H1 (cell line): ENCODE measurements around the gene UMPS. TPM values are rescaled to one million over a fixed set of nuclear protein-coding genes. Genes with fewer than 3 reads are reported as not detected.

Source experiments
- CTCF ChIA-PET: fragments of 300-600 bp; sonication (Branson Sonifier 250); formaldehyde crosslinking; loops from one replicate; lab custom pipeline; 2021; ENCODE audit not compliant: partially characterized antibody; lab: Charles Lee
- POLR2A ChIA-PET: fragments of 300-600 bp; sonication (Branson Sonifier 250); formaldehyde crosslinking; loops from one replicate; lab custom pipeline; 2021; ENCODE audit warnings: inconsistent platforms; ENCODE audit not compliant: partially characterized antibody; lab: Charles Lee
- DNase-seq, 2 experiments: peaks; one replicate each; pipeline versions ENCODE4 v3.0.0 to v3.0.0-alpha.2; 2010 to 2022; ENCODE audit warnings: low spot score in 2 of 2, low read depth in 1 of 2, mixed read lengths in 1 of 2
- FAIRE-seq: peaks from 2 replicates; lab custom pipeline; 2011; peaks lifted over from hg19 to GRCh38; lab: Jason Lieb, UNC
- H2AFZ ChIP-seq: 2 replicates; pipeline ENCODE4 v1.8.1; 2012; ENCODE audit warnings: low read length, inconsistent platforms
- H2AK5ac ChIP-seq: 2 replicates; pipeline ENCODE4 v1.6.1; 2013; ENCODE audit warnings: low read depth, low read length
- H2BK120ac ChIP-seq: replicated peaks from 2 replicates; pipeline ENCODE3; 2013; ENCODE audit warnings: low read depth, low read length, inconsistent platforms
- H2BK12ac ChIP-seq: 2 replicates; pipeline ENCODE4 v1.6.1; 2013; ENCODE audit warnings: low read depth, low read length
- H2BK15ac ChIP-seq: 2 replicates; pipeline ENCODE4 v1.6.1; 2013; ENCODE audit warnings: low read length
- H2BK20ac ChIP-seq: 2 replicates; pipeline ENCODE4 v1.6.1; 2013; ENCODE audit warnings: low read length
- H2BK5ac ChIP-seq: 2 replicates; pipeline ENCODE4 v1.6.1; 2013; ENCODE audit warnings: low read depth, low read length
- H3K14ac ChIP-seq: 2 replicates; pipeline ENCODE4 v1.6.1; 2013; ENCODE audit warnings: inconsistent platforms; ENCODE audit not compliant: insufficient read length
- H3K18ac ChIP-seq: 2 replicates; pipeline ENCODE4 v1.6.1; 2013; ENCODE audit warnings: low read length; ENCODE audit errors: extremely low read depth
- H3K23ac ChIP-seq: 2 replicates; pipeline ENCODE4 v1.6.1; 2013; ENCODE audit warnings: inconsistent platforms; ENCODE audit not compliant: insufficient read length
- H3K23me2 ChIP-seq: 2 replicates; pipeline ENCODE4 v1.6.1; 2013; ENCODE audit warnings: low read depth, low read length
- H3K27ac ChIP-seq: 2 replicates; pipeline ENCODE4 v1.6.1; 2011; ENCODE audit warnings: low read depth, low read length, inconsistent platforms
- H3K27me3 ChIP-seq, 4 experiments: replicated peaks in 1 of 4; 1 replicate in 1 of 4; 2 replicates in 3 of 4; pipeline versions ENCODE4 v1.6.1 to v1.8.1; 2011 to 2013; ENCODE audit warnings: low read length in 3 of 4, mild to moderate bottlenecking in 3 of 4, inconsistent platforms in 2 of 4, mixed read lengths in 2 of 4, moderate library complexity in 1 of 4; ENCODE audit not compliant: control insufficient read depth in 3 of 4, insufficient read depth in 3 of 4; ENCODE audit errors: extremely low read depth in 1 of 4
- H3K36me3 ChIP-seq, 4 experiments: 2 replicates each; pipeline versions ENCODE4 v1.6.1 to v1.8.1; 2011 to 2013; ENCODE audit warnings: mild to moderate bottlenecking in 4 of 4, low read length in 3 of 4, moderate library complexity in 2 of 4, control low read depth in 1 of 4, inconsistent platforms in 1 of 4; ENCODE audit not compliant: insufficient read depth in 4 of 4, control insufficient read depth in 2 of 4
- H3K4ac ChIP-seq: replicated peaks from 2 replicates; pipeline ENCODE3; 2013; ENCODE audit warnings: low read length, low read depth, mixed read lengths, inconsistent platforms; ENCODE audit not compliant: insufficient read length
- H3K4me1 ChIP-seq, 4 experiments: replicated peaks in 1 of 4; 1 replicate in 1 of 4; 2 replicates in 3 of 4; pipeline versions ENCODE4 v1.6.1 to v1.8.1; 2011 to 2013; ENCODE audit warnings: low read length in 3 of 4, inconsistent platforms in 2 of 4, mixed read lengths in 1 of 4; ENCODE audit not compliant: insufficient read depth in 4 of 4, control insufficient read depth in 3 of 4
- H3K4me2 ChIP-seq, 2 experiments: 2 replicates each; pipeline versions ENCODE4 v1.6.1 to v1.8.1; 2011 to 2013; ENCODE audit warnings: low read depth in 2 of 2, low read length in 2 of 2, control low read depth in 1 of 2, inconsistent platforms in 1 of 2, mild to moderate bottlenecking in 1 of 2; ENCODE audit not compliant: insufficient read depth in 1 of 2
- H3K4me3 ChIP-seq, 4 experiments: fragments of 200-600, 300-600 bp in 1 of 4; sonication (generic), shearing (Covaris generic), sonication (Bioruptor Twin) in 1 of 4; 2 replicates each; pipeline versions ENCODE4 v1.5.1 to v1.8.1; 2011 to 2016; ENCODE audit warnings: low read length in 4 of 4, low read depth in 3 of 4, control low read depth in 2 of 4, inconsistent platforms in 2 of 4, mild to moderate bottlenecking in 2 of 4, mixed read lengths in 1 of 4, moderate library complexity in 1 of 4; ENCODE audit not compliant: insufficient read depth in 2 of 4; ENCODE audit errors: extremely low read depth in 1 of 4
- H3K56ac ChIP-seq: replicated peaks from 2 replicates; pipeline ENCODE3; 2013; ENCODE audit warnings: low read depth, mild to moderate bottlenecking, mixed read lengths, low read length, inconsistent platforms; ENCODE audit not compliant: insufficient read length
- H3K79me1 ChIP-seq: 2 replicates; pipeline ENCODE4 v1.6.1; 2013; ENCODE audit warnings: low read depth, low read length, control low read depth
- H3K79me2 ChIP-seq, 2 experiments: 2 replicates each; pipeline versions ENCODE4 v1.6.1 to v1.8.1; 2012 to 2013; ENCODE audit warnings: low read length in 2 of 2, mild to moderate bottlenecking in 2 of 2, inconsistent platforms in 1 of 2; ENCODE audit not compliant: insufficient read depth in 2 of 2, control insufficient read depth in 1 of 2
- H3K9ac ChIP-seq, 4 experiments: replicated peaks in 1 of 4; 1 replicate in 1 of 4; 2 replicates in 3 of 4; pipeline versions ENCODE4 v1.6.1 to v1.8.1; 2011 to 2013; ENCODE audit warnings: low read depth in 3 of 4, low read length in 3 of 4, control low read depth in 2 of 4, mild to moderate bottlenecking in 2 of 4, moderate library complexity in 2 of 4, inconsistent platforms in 1 of 4; ENCODE audit errors: extremely low read depth in 1 of 4
- H3K9me3 ChIP-seq, 2 experiments: 2 replicates each; pipeline versions ENCODE4 v1.6.1 to v1.8.1; 2012 to 2013; ENCODE audit warnings: mild to moderate bottlenecking in 2 of 2, moderate library complexity in 2 of 2, control low read depth in 1 of 2, inconsistent platforms in 1 of 2, low read depth in 1 of 2, low read length in 1 of 2, mixed read lengths in 1 of 2; ENCODE audit not compliant: insufficient read depth in 2 of 2
- H4K20me1 ChIP-seq, 2 experiments: replicated peaks in 1 of 2; 2 replicates each; pipeline versions ENCODE3 to v1.8.1; 2011 to 2013; ENCODE audit warnings: inconsistent platforms in 2 of 2, low read length in 2 of 2, mild to moderate bottlenecking in 1 of 2; ENCODE audit not compliant: insufficient read depth in 2 of 2, control insufficient read depth in 1 of 2
- H4K5ac ChIP-seq: 2 replicates; pipeline ENCODE4 v1.6.1; 2013; ENCODE audit warnings: low read length, low read depth, mixed read lengths, inconsistent platforms; ENCODE audit not compliant: insufficient read length
- H4K8ac ChIP-seq: 2 replicates; pipeline ENCODE4 v1.8.0; 2013; ENCODE audit warnings: mild to moderate bottlenecking, moderate library complexity, low read length, inconsistent platforms; ENCODE audit not compliant: insufficient read depth; ENCODE audit errors: extremely low read depth
- H4K91ac ChIP-seq: replicated peaks from 2 replicates; pipeline ENCODE3; 2013; ENCODE audit warnings: low read length, mixed read lengths, inconsistent platforms; ENCODE audit not compliant: insufficient read length
- ASH2L ChIP-seq: fragments of 200-600, 300-600 bp; sonication (generic); IDR thresholded peaks from one replicate; pipeline ENCODE4 v1.7.1; 2017; ENCODE audit warnings: low read length
- ATF3 ChIP-seq: IDR thresholded peaks from 2 replicates; pipeline ENCODE4 v1.6.1; 2011; ENCODE audit warnings: low read depth, mild to moderate bottlenecking, low read length; ENCODE audit not compliant: insufficient read depth
- BRCA1 ChIP-seq: IDR thresholded peaks from 2 replicates; pipeline ENCODE4 v1.6.1; 2012; ENCODE audit warnings: low read depth, low read length, improper control_type of control experiment
- GABPA ChIP-seq: IDR thresholded peaks from 2 replicates; pipeline ENCODE4 v1.6.1; 2011; ENCODE audit warnings: mild to moderate bottlenecking, low read length, moderate library complexity, borderline replicate concordance; ENCODE audit not compliant: insufficient read depth
- JUND ChIP-seq: IDR thresholded peaks from 2 replicates; pipeline ENCODE4 v1.6.1; 2011; ENCODE audit warnings: mild to moderate bottlenecking, improper control_type of control experiment, low read length
- KDM4A ChIP-seq: IDR thresholded peaks from one replicate; pipeline ENCODE4 v1.7.1; 2012; ENCODE audit warnings: low read depth, mild to moderate bottlenecking, moderate library complexity, low read length, inconsistent platforms; ENCODE audit not compliant: severe bottlenecking
- KDM5A ChIP-seq: fragments of 200-600 bp; IDR thresholded peaks from 2 replicates; pipeline ENCODE4 v1.7.1; 2012; ENCODE audit warnings: mild to moderate bottlenecking, low read length, inconsistent platforms, mixed read lengths
- MAFK ChIP-seq: IDR thresholded peaks from 2 replicates; pipeline ENCODE4 v1.6.1; 2012; ENCODE audit warnings: low read depth, mild to moderate bottlenecking, improper control_type of control experiment, low read length
- POLR2A ChIP-seq, 2 experiments: IDR thresholded peaks; 1 replicate in 1 of 2; 2 replicates in 1 of 2; pipeline ENCODE4 v1.6.1; 2011; ENCODE audit warnings: low read depth in 2 of 2, low read length in 2 of 2, mild to moderate bottlenecking in 2 of 2; ENCODE audit errors: control extremely low read depth in 1 of 2
- RFX5 ChIP-seq: IDR thresholded peaks from 2 replicates; pipeline ENCODE4 v1.6.1; 2011; ENCODE audit warnings: low read depth, low read length, improper control_type of control experiment, borderline replicate concordance
- SIN3A ChIP-seq, 2 experiments: IDR thresholded peaks in 1 of 2; conservative IDR thresholded peaks in 1 of 2; 2 replicates each; pipeline ENCODE4 v1.6.1; 2011 to 2012; ENCODE audit warnings: low read length in 2 of 2, improper control_type of control experiment in 1 of 2, low read depth in 1 of 2, mild to moderate bottlenecking in 1 of 2
- SP2 ChIP-seq: IDR thresholded peaks from 2 replicates; pipeline ENCODE4 v1.6.1; 2012; ENCODE audit warnings: mild to moderate bottlenecking, low read length, inconsistent platforms
- USF2 ChIP-seq: IDR thresholded peaks from 2 replicates; pipeline ENCODE4 v1.6.1; 2011; ENCODE audit warnings: low read length, improper control_type of control experiment
- WGBS, 2 experiments: shearing (Covaris generic) in 1 of 2; methylation state at CpG; one replicate each; pipeline versions ENCODE4 v1.1.6 to v1.1.7; 2013 to 2015; ENCODE audit warnings: low lambda C conversion rate in 2 of 2, mixed read lengths in 2 of 2, inconsistent platforms in 1 of 2, low coverage in 1 of 2, missing lambda C conversion rate in 1 of 2; ENCODE audit not compliant: insufficient replicate concordance in 2 of 2, insufficient coverage in 1 of 2, insufficient read length in 1 of 2; ENCODE audit errors: extremely low coverage in 1 of 2, missing lambda C conversion rate in 1 of 2; 5-methylcytosine and 5-hydroxymethylcytosine counted together
- polyA plus RNA-seq, 7 experiments: library from polyadenylated mRNA; depleted of rRNA in 3 of 7; stranded (reverse) in 5 of 7; unstranded in 2 of 7; fragments of >200 nt in 5 of 7; fragments of 200-250 nt in 2 of 7; gene quantifications; 1 replicate in 5 of 7; 2 replicates in 1 of 7; 4 replicates in 1 of 7; pipeline versions ENCODE4 v1.2.1 to v1.2.3, GENCODE V29; 2011 to 2013; ENCODE audit warnings: missing spikeins in 2 of 7, mixed read lengths in 2 of 7
- total RNA-seq: library from RNA; stranded (reverse); fragmentation: NEBNext Ultra II Directional; extraction: Animal tissue kit (Norgen Biotek cat#: 25700); gene quantifications from 2 replicates; pipeline ENCODE4 v1.2.1, GENCODE V29; 2021

UMPS gene
- total and polyA plus RNA-seq, 2 of the 8 experiments (the other 6 are each of a cell fraction or from before 2014, with no cell fraction given), result 32.8 to 59.0 TPM

- Histone ChIP-seq H2BK20ac (no peak overlapping the region), H3K23me2 (no peaks in the 10 kb centered on the region), H3K4me3 (no peak overlapping the region), H2BK120ac (no peak overlapping the region), H3K9ac (no peak overlapping the region), H3K36me3 (peaks cover 0 to 4% (median 0%) of the 10 kb centered on the region in 4 experiments; a peak in 2 of 8 replicates), H3K23ac (no peak overlapping the region), H3K4me2 (no peak overlapping the region), H3K4ac (no peak overlapping the region), H4K91ac (no peak overlapping the region), H3K79me1 (no peaks in the 10 kb centered on the region; the same call in 1 of the 2 replicates), H4K20me1 (peaks cover 0 to 4% of the 10 kb centered on the region in 2 experiments), H3K27me3 (no peaks in the 10 kb centered on the region), H3K18ac (no peak overlapping the region), H3K27ac (no peak overlapping the region), H3K14ac (no peak overlapping the region), H2BK12ac (no peak overlapping the region), H3K56ac (no peak overlapping the region), H3K9me3 (no peaks in the 10 kb centered on the region), H4K5ac (no peak overlapping the region), H2BK15ac (no peak overlapping the region), H4K8ac (no peak overlapping the region), H2AFZ (no peak overlapping the region), H3K79me2 (no peaks in the 10 kb centered on the region), H2AK5ac (no peak overlapping the region), H2BK5ac (no peak overlapping the region), H3K4me1 (peaks cover 0 to 12% (median 6%) of the 10 kb centered on the region in 4 experiments; a peak in 6 of 7 replicates)
- no peak for DNase-seq
- ChIA-PET CTCF (interaction anchor here (0.9 to 1.0 kb wide), 2 partner anchors 13 to 22 kb away, joined by 3 to 4 read pairs; no protein-coding TSS in a partner anchor), POLR2A (no interaction called here)
- 94% methylated on average over 4 of the region's 4 CpGs; no CpG with 5 or more reads in 1 of the 2 experiments for WGBS, 2 experiments
- no peak for FAIRE-seq
- TF ChIP-seq GABPA, result no peak
- TF ChIP-seq SP2, result no peak
- TF ChIP-seq BRCA1, result no peak
- no peak for TF ChIP-seq KDM4A
- TF ChIP-seq MAFK, result no peak
- no peak for TF ChIP-seq POLR2A (IDR thresholded peaks at IDR 0.05; ENCODE audit: control extremely low read depth in 1 of 2, low read depth in 2 of 2, low read length in 2 of 2)
- TF ChIP-seq ASH2L, result no peak
- TF ChIP-seq SIN3A (conservative IDR thresholded peaks at IDR 0.05 in 1 of 2, IDR thresholded peaks at IDR 0.05 in 1 of 2; ENCODE audit: low read depth in 1 of 2, low read length in 2 of 2), result no peak
- no peak for TF ChIP-seq JUND
- no peak for TF ChIP-seq KDM5A
- TF ChIP-seq USF2, result no peak
- no peak for TF ChIP-seq RFX5
- no peak for TF ChIP-seq ATF3
Measured at GRCh38 chr3:124783696-124784095, 53.4 kb downstream of the UMPS start.
